PC-3 (cell line): ENCODE results near the gene IQCK.

ENCODE experiments used
- EZH2 ChIP-seq: fragments of 300-600 bp; sonication (generic); IDR thresholded peaks from one replicate; pipeline ENCODE4 v1.6.1; 2017; ENCODE audit warnings: antibody characterized with exemption, mild to moderate bottlenecking, low read length; ENCODE audit not compliant: unreplicated experiment
- EZH2phosphoT487 ChIP-seq: fragments of 300-600 bp; sonication (generic); IDR thresholded peaks from 2 replicates; pipeline ENCODE4 v1.6.1; 2018; ENCODE audit warnings: mild to moderate bottlenecking, antibody characterized with exemption, low read length, borderline replicate concordance
- TF ChIP-seq, protein P1 (sequence below): fragments of 300-600 bp; sonication (generic); conservative IDR thresholded peaks from 2 replicates; pipeline ENCODE4 v1.5.1; 2017; ENCODE audit warnings: antibody characterized with exemption, low read depth, mild to moderate bottlenecking, low read length

GRCh38 chr16:19709381-19710136 is 8.5 kb upstream of the IQCK start:
- TF ChIP-seq, protein P1, sequence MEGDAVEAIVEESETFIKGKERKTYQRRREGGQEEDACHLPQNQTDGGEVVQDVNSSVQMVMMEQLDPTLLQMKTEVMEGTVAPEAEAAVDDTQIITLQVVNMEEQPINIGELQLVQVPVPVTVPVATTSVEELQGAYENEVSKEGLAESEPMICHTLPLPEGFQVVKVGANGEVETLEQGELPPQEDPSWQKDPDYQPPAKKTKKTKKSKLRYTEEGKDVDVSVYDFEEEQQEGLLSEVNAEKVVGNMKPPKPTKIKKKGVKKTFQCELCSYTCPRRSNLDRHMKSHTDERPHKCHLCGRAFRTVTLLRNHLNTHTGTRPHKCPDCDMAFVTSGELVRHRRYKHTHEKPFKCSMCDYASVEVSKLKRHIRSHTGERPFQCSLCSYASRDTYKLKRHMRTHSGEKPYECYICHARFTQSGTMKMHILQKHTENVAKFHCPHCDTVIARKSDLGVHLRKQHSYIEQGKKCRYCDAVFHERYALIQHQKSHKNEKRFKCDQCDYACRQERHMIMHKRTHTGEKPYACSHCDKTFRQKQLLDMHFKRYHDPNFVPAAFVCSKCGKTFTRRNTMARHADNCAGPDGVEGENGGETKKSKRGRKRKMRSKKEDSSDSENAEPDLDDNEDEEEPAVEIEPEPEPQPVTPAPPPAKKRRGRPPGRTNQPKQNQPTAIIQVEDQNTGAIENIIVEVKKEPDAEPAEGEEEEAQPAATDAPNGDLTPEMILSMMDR = no peak
- TF ChIP-seq EZH2phosphoT487 = no peak
- no peak for TF ChIP-seq EZH2
